GM19397 (cell line): ENCODE measurements around the gene PPFIA4.

Source experiments
- ATAC-seq: cut with Tn5 transposase; IDR thresholded peaks from one replicate; pipeline ENCODE4 v1.9.1; 2021; ENCODE audit warnings: mild to moderate bottlenecking, moderate library complexity; ENCODE audit not compliant: unreplicated experiment

Gene PPFIA4

DNA sequence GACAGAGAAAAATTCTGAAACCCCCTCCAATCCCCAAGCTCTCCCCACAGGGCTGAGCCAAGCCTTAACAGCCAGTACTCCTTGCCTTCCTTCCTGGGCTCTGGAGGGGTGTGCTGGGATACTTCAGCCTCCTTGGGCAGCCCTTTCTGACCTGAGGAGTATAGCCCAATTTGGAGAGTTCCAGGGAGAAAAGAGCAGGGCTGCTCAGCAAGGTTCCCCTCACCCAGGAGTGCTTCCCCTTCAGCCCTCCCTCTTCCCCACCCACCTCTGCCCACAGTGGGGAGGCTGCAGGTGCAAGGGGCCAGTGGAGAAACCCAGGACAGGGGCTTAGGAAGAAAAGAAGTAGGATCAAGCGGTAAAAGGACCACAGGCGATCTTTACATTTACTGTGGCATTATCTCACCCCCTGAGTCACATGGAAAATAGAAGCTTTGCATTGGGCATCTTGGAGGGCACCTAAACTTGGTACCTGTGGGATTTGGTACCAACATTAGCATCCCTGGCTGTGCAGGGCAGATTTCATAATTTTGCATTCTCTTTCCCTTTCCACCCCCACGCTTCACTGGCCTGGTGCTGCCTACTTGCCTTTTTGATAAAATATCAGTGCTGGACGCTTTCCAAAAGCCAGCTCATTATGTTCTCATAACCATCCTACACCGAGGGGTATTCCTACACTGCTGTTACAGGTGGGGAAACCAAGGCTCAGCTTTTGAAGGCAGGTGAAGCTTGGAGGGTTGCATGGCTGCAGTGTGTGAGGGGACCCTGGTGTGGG lies 98.4 kb downstream of the PPFIA4 start:
- ATAC-seq: no peak

DNA sequence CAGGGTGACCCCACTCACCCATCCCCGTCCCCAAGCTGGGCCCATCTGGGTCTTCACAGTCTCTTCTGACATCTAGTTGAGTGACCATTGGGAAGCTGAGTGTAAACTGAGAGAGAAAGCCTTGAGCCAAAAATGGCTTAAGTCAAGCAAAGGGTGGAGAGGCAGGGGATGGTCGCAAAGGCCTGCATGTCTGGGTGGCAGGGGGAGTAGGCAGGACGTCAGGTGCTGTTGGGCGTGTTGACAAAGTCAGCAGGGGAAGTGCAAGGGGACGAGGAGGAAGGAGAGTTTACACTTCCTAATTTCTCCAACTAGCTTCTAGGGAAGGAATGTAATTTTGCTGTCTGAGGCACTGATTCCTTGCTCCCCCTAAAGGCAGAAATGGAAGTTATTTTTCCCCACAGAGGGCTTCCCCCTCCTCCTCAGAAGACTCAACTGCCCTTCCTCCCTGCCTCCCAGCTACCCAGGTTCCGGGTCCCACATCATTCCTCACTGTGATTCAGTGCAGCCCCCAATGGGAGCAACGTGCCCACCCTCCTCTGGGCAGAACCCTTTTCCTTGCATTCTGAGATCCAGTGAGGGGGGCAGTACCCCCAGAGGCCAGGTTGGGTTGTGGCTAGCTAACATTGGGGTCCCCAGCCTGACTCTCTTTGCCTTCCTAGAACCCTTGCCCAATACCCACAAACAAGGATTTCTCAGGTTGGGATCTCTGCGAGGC lies 100.0 kb downstream of the PPFIA4 start:
- ATAC-seq: no peak

DNA sequence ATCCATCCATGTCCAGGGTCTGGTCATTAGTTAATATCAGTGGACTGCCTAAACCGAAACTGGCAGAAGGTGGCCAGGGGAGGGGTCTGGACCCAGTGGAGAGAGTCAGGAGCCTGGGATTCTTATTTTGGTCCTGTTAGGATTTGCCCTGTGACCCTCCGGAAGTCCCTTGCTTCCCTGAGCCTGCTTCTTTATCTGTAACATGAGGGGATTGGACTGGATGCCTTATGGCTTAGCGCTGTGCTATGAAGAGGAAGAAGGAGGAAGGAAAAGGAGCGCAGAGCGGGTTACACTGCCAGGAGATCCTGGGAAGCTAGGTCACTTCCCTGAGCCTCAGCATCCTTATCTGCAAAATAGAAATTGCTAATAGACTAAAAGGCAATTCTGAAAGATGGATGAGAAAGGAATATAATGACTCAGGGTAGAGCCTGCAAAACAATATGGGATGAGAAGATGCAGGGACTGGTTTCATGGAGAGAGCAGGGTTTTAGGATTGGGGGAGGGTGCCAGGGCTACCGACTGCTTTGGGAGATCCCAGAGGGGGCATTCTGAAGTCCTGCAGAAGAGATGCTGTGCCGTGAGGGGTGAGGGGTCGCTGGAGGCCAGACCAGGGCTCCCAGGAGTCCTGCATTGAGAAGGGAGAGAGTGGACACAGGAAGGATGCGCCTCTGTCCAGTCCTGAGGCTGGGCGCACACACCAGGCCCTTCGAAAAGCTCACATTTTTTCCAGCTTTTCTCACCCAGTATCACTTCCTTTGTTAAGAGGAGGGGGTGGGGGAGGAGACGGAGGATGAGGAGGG lies 100.8 kb downstream of the PPFIA4 start:
- ATAC-seq: no peak

DNA sequence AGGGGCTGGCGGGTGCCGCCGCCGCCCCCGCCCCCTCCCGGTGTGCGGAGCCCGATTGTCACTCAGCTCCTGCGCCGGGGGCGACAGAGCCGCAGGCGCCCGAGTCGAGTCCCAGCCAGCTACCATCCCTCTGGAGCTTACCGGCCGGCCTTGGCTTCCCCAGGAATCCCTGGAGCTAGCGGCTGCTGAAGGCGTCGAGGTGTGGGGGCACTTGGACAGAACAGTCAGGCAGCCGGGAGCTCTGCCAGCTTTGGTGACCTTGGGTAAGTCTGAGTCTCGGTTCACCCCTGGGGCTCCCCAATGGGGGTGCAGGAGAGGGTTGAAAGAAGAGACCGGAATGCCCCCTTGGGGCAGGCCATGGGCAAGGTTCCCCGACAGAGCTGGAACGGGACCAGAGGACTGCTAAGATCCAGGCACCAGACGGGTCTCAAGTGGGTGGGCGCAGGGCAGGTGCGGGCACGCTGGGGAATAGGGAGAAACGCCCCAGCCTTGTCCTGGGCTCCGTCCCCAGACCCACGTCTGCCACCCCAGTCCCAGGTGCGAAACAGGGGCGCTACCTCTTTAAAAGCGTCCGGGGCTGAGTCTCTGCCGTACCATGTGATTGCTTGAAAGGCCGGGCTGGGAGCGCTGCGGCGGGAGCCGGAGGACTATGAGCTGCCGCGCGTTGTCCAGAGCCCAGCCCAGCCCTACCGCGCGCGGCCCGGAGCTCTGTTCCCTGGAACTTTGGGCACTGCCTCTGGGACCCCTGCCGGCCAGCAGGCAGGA lies 101.6 kb downstream of the PPFIA4 start, which contains the start of gene ADORA1:
Gene ADORA1, plus strand, starts transcription at position 61 of the 765 bp plus-strand sequence. CDS start 1,116 bp downstream, outside the sequence.
- no peak for ATAC-seq

DNA sequence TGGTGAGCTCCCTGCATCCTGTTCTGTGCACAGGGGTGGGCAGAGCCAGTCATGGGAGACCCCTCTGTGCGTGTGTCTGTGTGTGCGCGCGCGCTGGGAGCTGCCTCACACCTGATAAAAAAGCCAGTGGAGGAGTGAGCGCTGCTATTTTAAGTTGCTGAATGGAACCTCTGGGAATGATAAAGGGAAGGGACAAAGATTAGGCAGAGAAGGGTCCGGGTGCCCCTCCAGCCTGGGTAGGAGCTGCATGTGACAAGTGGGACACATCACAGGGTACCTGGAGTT lies 102.1 kb downstream of the PPFIA4 start:
- no peak for ATAC-seq
